IMR-90 (cell line): Measurements from ENCODE around the gene SHISA3. TPM values are rescaled to one million over a fixed set of nuclear protein-coding genes. Genes with fewer than 3 reads are reported as not detected.

Experiments
- ATAC-seq: fragments of 200-7000 bp; cut with Tn5 transposase; 2 replicates; pipeline ENCODE4 v1.9.1; 2020; ENCODE audit warnings: low read depth, mild to moderate bottlenecking, moderate library complexity
- BruUV-seq: library from RNA; stranded (reverse); fragments of 400-500 nt; replicated peaks from 2 replicates; lab custom pipeline; 2021; lab: Mats Ljungman, UMichigan
- CTCF ChIA-PET: fragments of 300-600 bp; formaldehyde crosslinking; extraction: SDS; loops from one replicate; lab custom pipeline; 2021; ENCODE audit warnings: antibody characterized with exemption; lab: Yijun Ruan, JAX
- POLR2A ChIA-PET: fragments of 300-600 bp; sonication (Branson Sonifier 250); formaldehyde crosslinking; loops from one replicate; lab custom pipeline; 2022; ENCODE audit warnings: antibody characterized with exemption; ENCODE audit not compliant: unreplicated experiment; lab: Charles Lee
- DNase-seq: peaks from one replicate; pipeline ENCODE4 v3.0.0; 2013
- H2AFZ ChIP-seq: replicated peaks from 2 replicates; pipeline ENCODE3; 2013; ENCODE audit warnings: low read length, mild to moderate bottlenecking; ENCODE audit not compliant: poor library complexity
- H2AK5ac ChIP-seq: 2 replicates; pipeline ENCODE4 v1.6.1; 2013; ENCODE audit warnings: low read depth, low read length, inconsistent platforms
- H2AK9ac ChIP-seq: replicated peaks from 2 replicates; pipeline ENCODE3; 2013; ENCODE audit warnings: mild to moderate bottlenecking, low read depth, low read length, moderate library complexity; ENCODE audit not compliant: poor library complexity
- H2BK120ac ChIP-seq: 2 replicates; pipeline ENCODE4 v1.6.1; 2013; ENCODE audit warnings: low read depth, low read length, inconsistent platforms
- H2BK15ac ChIP-seq: 3 replicates; pipeline ENCODE4 v1.6.1; 2013; ENCODE audit warnings: low read depth, low read length, inconsistent platforms
- H2BK20ac ChIP-seq: 2 replicates; pipeline ENCODE4 v1.6.1; 2013; ENCODE audit warnings: low read depth, mild to moderate bottlenecking, inconsistent platforms, low read length, moderate library complexity
- H2BK5ac ChIP-seq: 2 replicates; pipeline ENCODE4 v1.6.1; 2013; ENCODE audit warnings: mild to moderate bottlenecking, low read depth, low read length, inconsistent platforms; ENCODE audit not compliant: poor library complexity, severe bottlenecking
- H3K14ac ChIP-seq: replicated peaks from 2 replicates; pipeline ENCODE4 v1.6.1; 2013; ENCODE audit warnings: low read depth, low read length, inconsistent platforms
- H3K18ac ChIP-seq: 2 replicates; pipeline ENCODE4 v1.6.1; 2013; ENCODE audit warnings: low read depth, low read length, control low read depth
- H3K23ac ChIP-seq: 2 replicates; pipeline ENCODE4 v1.6.1; 2013; ENCODE audit warnings: low read depth, low read length, inconsistent platforms
- H3K27ac ChIP-seq: 2 replicates; pipeline ENCODE4 v1.5.1; 2013; ENCODE audit warnings: mild to moderate bottlenecking, control low read depth, low read length; ENCODE audit not compliant: insufficient read depth
- H3K27me3 ChIP-seq: 2 replicates; pipeline ENCODE4 v1.6.1; 2013; ENCODE audit warnings: low read length; ENCODE audit not compliant: control insufficient read depth, insufficient read depth
- H3K36me3 ChIP-seq: 2 replicates; pipeline ENCODE4 v1.6.1; 2013; ENCODE audit warnings: low read length, mixed read lengths; ENCODE audit not compliant: control insufficient read depth, insufficient read depth
- H3K4ac ChIP-seq: 2 replicates; pipeline ENCODE4 v1.6.1; 2013; ENCODE audit warnings: low read depth, low read length, inconsistent platforms
- H3K4me1 ChIP-seq: 2 replicates; pipeline ENCODE4 v1.6.1; 2013; ENCODE audit warnings: low read length, mixed read lengths; ENCODE audit not compliant: control insufficient read depth, insufficient read depth
- H3K4me2 ChIP-seq: 2 replicates; pipeline ENCODE4 v1.6.1; 2013; ENCODE audit warnings: low read depth, mild to moderate bottlenecking, control low read depth, low read length, moderate library complexity
- H3K4me3 ChIP-seq: 2 replicates; pipeline ENCODE4 v1.5.1; 2013; ENCODE audit warnings: low read depth, mild to moderate bottlenecking, control low read depth, low read length, moderate library complexity; ENCODE audit not compliant: insufficient read depth
- H3K56ac ChIP-seq: 2 replicates; pipeline ENCODE4 v1.6.1; 2013; ENCODE audit warnings: low read length, inconsistent platforms; ENCODE audit not compliant: insufficient read depth; ENCODE audit errors: extremely low read depth
- H3K79me1 ChIP-seq, 2 experiments: 2 replicates each; pipeline ENCODE4 v1.6.1; 2013; ENCODE audit warnings: low read length in 2 of 2, inconsistent platforms in 1 of 2, low read depth in 1 of 2
- H3K9ac ChIP-seq: 2 replicates; pipeline ENCODE4 v1.6.1; 2013; ENCODE audit warnings: low read depth, low read length, control low read depth
- H3K9me1 ChIP-seq: 2 replicates; pipeline ENCODE4 v1.6.1; 2013; ENCODE audit warnings: low read length, inconsistent platforms; ENCODE audit not compliant: insufficient read depth
- H3K9me3 ChIP-seq: 2 replicates; pipeline ENCODE4 v1.6.1; 2013; ENCODE audit warnings: low read length; ENCODE audit not compliant: control insufficient read depth, insufficient read depth
- H4K20me1 ChIP-seq: 2 replicates; pipeline ENCODE4 v1.6.1; 2013; ENCODE audit warnings: low read length, inconsistent platforms; ENCODE audit not compliant: insufficient read depth
- H4K5ac ChIP-seq: 2 replicates; pipeline ENCODE4 v1.6.1; 2013; ENCODE audit warnings: mild to moderate bottlenecking, low read depth, low read length, control low read depth
- H4K8ac ChIP-seq, 2 experiments: 2 replicates each; pipeline ENCODE4 v1.6.1; 2013; ENCODE audit warnings: low read depth in 2 of 2, low read length in 2 of 2, control low read depth in 1 of 2, inconsistent platforms in 1 of 2
- H4K91ac ChIP-seq: 2 replicates; pipeline ENCODE4 v1.6.1; 2013; ENCODE audit warnings: low read depth, low read length, inconsistent platforms; ENCODE audit not compliant: insufficient read depth
- BHLHE40 ChIP-seq: fragments of 150-350 bp; IDR thresholded peaks from 2 replicates; pipeline ENCODE4 v1.6.1; 2016; ENCODE audit warnings: mild to moderate bottlenecking, low read depth, low read length
- CEBPB ChIP-seq: IDR thresholded peaks from 2 replicates; pipeline ENCODE4 v1.6.1; 2012; ENCODE audit warnings: low read depth, low read length, improper control_type of control experiment
- CTCF ChIP-seq: conservative IDR thresholded peaks from 2 replicates; pipeline ENCODE4 v1.5.1; 2012; ENCODE audit warnings: mild to moderate bottlenecking, low read depth, low read length, improper control_type of control experiment
- ELK1 ChIP-seq: fragments of 150-350 bp; IDR thresholded peaks from 2 replicates; pipeline ENCODE4 v1.6.1; 2016; ENCODE audit warnings: low read depth, mild to moderate bottlenecking, low read length, moderate library complexity, borderline replicate concordance
- FOS ChIP-seq: fragments of 150-350 bp; IDR thresholded peaks from 2 replicates; pipeline ENCODE4 v1.6.1; 2016; ENCODE audit warnings: low read depth, low read length
- NFE2L2 ChIP-seq: fragments of 150-350 bp; IDR thresholded peaks from 2 replicates; pipeline ENCODE4 v1.6.1; 2016; ENCODE audit warnings: low read depth, mild to moderate bottlenecking, low read length
- RAD21 ChIP-seq: IDR thresholded peaks from 2 replicates; pipeline ENCODE4 v1.6.1; 2012; ENCODE audit warnings: low read length, improper control_type of control experiment
- RCOR1 ChIP-seq: IDR thresholded peaks from 2 replicates; pipeline ENCODE4 v1.6.1; 2012; ENCODE audit warnings: mild to moderate bottlenecking, low read length, improper control_type of control experiment; ENCODE audit not compliant: insufficient replicate concordance
- RFX5 ChIP-seq: IDR thresholded peaks from 2 replicates; pipeline ENCODE4 v1.8.0; 2012; ENCODE audit warnings: low read depth, mild to moderate bottlenecking, low read length, moderate library complexity
- SMC3 ChIP-seq: fragments of 150-350 bp; IDR thresholded peaks from 2 replicates; pipeline ENCODE4 v1.6.1; 2016; ENCODE audit warnings: low read depth, mild to moderate bottlenecking, antibody characterized with exemption, low read length, moderate library complexity
- USF2 ChIP-seq: fragments of 150-350 bp; IDR thresholded peaks from 2 replicates; pipeline ENCODE4 v1.6.1; 2017; ENCODE audit warnings: mild to moderate bottlenecking, antibody characterized with exemption, low read length, low read depth
- WGBS, 2 experiments: methylation state at CpG; one replicate each; pipeline versions ENCODE4 v1.1.5 to v1.1.7; 2013; ENCODE audit warnings: missing lambda C conversion rate in 2 of 2; ENCODE audit not compliant: insufficient read length in 1 of 2; ENCODE audit errors: extremely low coverage in 2 of 2; 5-methylcytosine and 5-hydroxymethylcytosine counted together
- dilution Hi-C: fragments of 300-500 bp; cut with HindIII; formaldehyde crosslinking; loops from one replicate; pipeline ENCODE4 v1.14.3; 2018; ENCODE audit warnings: low sequenced_read_pairs; ENCODE audit not compliant: unreplicated experiment
- in situ Hi-C: fragments of 300-500 bp; cut with MboI; formaldehyde crosslinking; loops from 3 replicates; pipeline ENCODE4 v1.14.3; 2019; ENCODE audit warnings: low sequenced_read_pairs, inconsistent platforms, mixed read lengths
- intact Hi-C: fragments of 100-400 bp; cut with micrococcal nuclease; formaldehyde crosslinking; loops from 2 replicates; pipeline ENCODE4 v1.10.0; 2022
- polyA plus RNA-seq, 3 experiments: library from polyadenylated mRNA; depleted of rRNA; stranded (reverse); fragments of >200 nt; gene quantifications; 2 replicates each; pipeline ENCODE4 v1.2.3, GENCODE V29; 2012; ENCODE audit warnings: low replicate concordance in 1 of 3
- total RNA-seq: library from RNA; depleted of rRNA; stranded (reverse); fragments of >200 nt; gene quantifications from 2 replicates; pipeline ENCODE4 v1.2.3, GENCODE V29; 2012

The SHISA3 gene
- total and polyA plus RNA-seq, 2 of the 4 experiments (the other 2 are of a cell fraction): 0.18 to 0.77 TPM

GRCh38 chr4:42348247-42348646 is 49.0 kb upstream of the SHISA3 start (continued):
- no peak for TF ChIP-seq CTCF
- no peak for TF ChIP-seq RAD21
- TF ChIP-seq CEBPB: no peak

DNA sequence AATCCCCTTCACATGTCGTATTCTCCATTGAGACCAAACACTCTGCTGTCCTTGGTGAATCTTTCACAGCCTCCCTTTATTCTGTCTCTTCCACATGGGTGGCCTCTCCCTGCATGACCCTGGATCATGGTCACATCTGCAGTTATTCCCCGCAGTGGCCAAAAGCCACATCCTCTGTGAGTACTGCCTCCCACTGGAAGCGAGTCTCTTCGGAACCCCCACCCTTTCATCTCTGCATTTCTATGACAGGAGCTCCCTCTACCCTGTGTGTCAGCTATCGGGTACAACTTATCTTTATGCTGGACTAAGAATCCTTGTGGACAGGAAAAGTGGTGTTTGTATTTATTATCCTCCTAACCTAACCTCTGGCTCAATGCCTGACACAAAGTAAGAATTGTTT is 48.6 kb upstream of the SHISA3 start:
- H4K5ac ChIP-seq: no peak overlapping the region
- no peak overlapping the region for H4K8ac ChIP-seq
- H3K9me1 ChIP-seq: no peaks in the 10 kb centered on the region
- no peak overlapping the region for H3K4me2 ChIP-seq
- H3K79me1 ChIP-seq: no peaks in the 10 kb centered on the region
- H3K36me3 ChIP-seq: no peaks in the 10 kb centered on the region
- 40% methylated on average over 1 of the region's 5 CpGs; no CpG with 5 or more reads in 1 of the 2 experiments for WGBS, 2 experiments
- in situ Hi-C loops (no loop called here), dilution Hi-C loops (no loop called here), intact Hi-C loops (no loop called here)
- no peak overlapping the region for H2AK9ac ChIP-seq
- no peaks in the 10 kb centered on the region for H3K4me1 ChIP-seq
- no peak overlapping the region for H2BK120ac ChIP-seq
- no peak overlapping the region for H3K14ac ChIP-seq
- no peak overlapping the region for H3K27ac ChIP-seq
- no peaks in the 10 kb centered on the region for H3K27me3 ChIP-seq
- H2BK15ac ChIP-seq: no peak overlapping the region
- no peak overlapping the region for H3K4me3 ChIP-seq
- no peak overlapping the region for H2AFZ ChIP-seq
- H3K9ac ChIP-seq: no peak overlapping the region
- H3K23ac ChIP-seq: no peak overlapping the region
- ATAC-seq: no peak
- DNase-seq: no peak
- no peak overlapping the region for H2BK20ac ChIP-seq
- H3K9me3 ChIP-seq: no peaks in the 10 kb centered on the region
- no TSS peak for BruUV-seq
- H3K4ac ChIP-seq: no peak overlapping the region
- H3K18ac ChIP-seq: no peak overlapping the region
- H4K20me1 ChIP-seq: no peaks in the 10 kb centered on the region
- POLR2A ChIA-PET: no interaction called here
- H4K91ac ChIP-seq: no peak overlapping the region
- H2BK5ac ChIP-seq: no peak overlapping the region
- no peak overlapping the region for H2AK5ac ChIP-seq
- CTCF ChIA-PET: interaction anchor here (0.8 kb wide), 1 partner anchor 171 kb away, joined by 3 read pairs; no protein-coding TSS in a partner anchor
- no peak overlapping the region for H3K56ac ChIP-seq
- TF ChIP-seq USF2 (no peak), RCOR1 (no peak), ELK1 (no peak), BHLHE40 (no peak), NFE2L2 (no peak), FOS (no peak), RAD21 (no peak), CTCF (no peak), RFX5 (no peak), SMC3 (no peak)
